Mesenchymal stem cell (in vitro differentiated cells and primary cell): ENCODE results near the gene PUS7.
"Not testable (repeated sequence)": the region's sequence is repeated elsewhere in the genome, so short reads cannot be mapped to it uniquely, and the experiment has no call there.

Experiments
- DNase-seq: peaks from one replicate; pipeline ENCODE4 v3.0.0-alpha.2; 2013
- H2AFZ ChIP-seq: one replicate; pipeline ENCODE4 v1.6.1; 2013; ENCODE audit warnings: low read depth, mild to moderate bottlenecking, control low read depth, inconsistent platforms, low read length, moderate library complexity
- H2AK5ac ChIP-seq: 2 replicates; pipeline ENCODE4 v1.6.1; 2013; ENCODE audit warnings: low read length, moderate library complexity, mild to moderate bottlenecking, inconsistent platforms; ENCODE audit not compliant: severe bottlenecking
- H2BK120ac ChIP-seq: one replicate; pipeline ENCODE4 v1.6.1; 2013; ENCODE audit warnings: low read depth, mild to moderate bottlenecking, inconsistent platforms, low read length, moderate library complexity
- H2BK12ac ChIP-seq, 2 experiments: one replicate each; pipeline ENCODE4 v1.6.1; 2013; ENCODE audit warnings: inconsistent platforms in 2 of 2, low read length in 2 of 2, mild to moderate bottlenecking in 2 of 2, moderate library complexity in 2 of 2, control low read depth in 1 of 2
- H2BK15ac ChIP-seq: one replicate; pipeline ENCODE4 v1.6.1; 2013; ENCODE audit warnings: mild to moderate bottlenecking, low read depth, inconsistent platforms; ENCODE audit not compliant: poor library complexity, severe bottlenecking
- H2BK5ac ChIP-seq: 2 replicates; pipeline ENCODE4 v1.6.1; 2013; ENCODE audit warnings: low read depth, mild to moderate bottlenecking, low read length, control low read depth, inconsistent platforms; ENCODE audit not compliant: poor library complexity, severe bottlenecking
- H3K14ac ChIP-seq, 2 experiments: one replicate each; pipeline ENCODE4 v1.6.1; 2013; ENCODE audit warnings: inconsistent platforms in 2 of 2, low read length in 2 of 2, control low read depth in 1 of 2, mild to moderate bottlenecking in 1 of 2, moderate library complexity in 1 of 2
- H3K18ac ChIP-seq, 2 experiments: one replicate each; pipeline ENCODE4 v1.6.1; 2013; ENCODE audit warnings: inconsistent platforms in 2 of 2, low read length in 2 of 2, control low read depth in 1 of 2, low read depth in 1 of 2, mild to moderate bottlenecking in 1 of 2
- H3K23ac ChIP-seq, 2 experiments: one replicate each; pipeline ENCODE4 v1.6.1; 2013; ENCODE audit warnings: inconsistent platforms in 2 of 2, low read length in 2 of 2, mild to moderate bottlenecking in 2 of 2, moderate library complexity in 2 of 2, control low read depth in 1 of 2
- H3K27ac ChIP-seq: 2 replicates; pipeline ENCODE4 v1.5.1; 2013; ENCODE audit warnings: mild to moderate bottlenecking, moderate library complexity, low read length, control low read depth, inconsistent platforms; ENCODE audit not compliant: poor library complexity, severe bottlenecking
- H3K27me3 ChIP-seq, 2 experiments: 2 replicates each; pipeline versions ENCODE4 v1.6.1 to v1.7.0; 2013; ENCODE audit warnings: low read length in 2 of 2, mild to moderate bottlenecking in 2 of 2, moderate library complexity in 2 of 2, control low read depth in 1 of 2, inconsistent platforms in 1 of 2; ENCODE audit not compliant: control insufficient read depth in 1 of 2, insufficient read depth in 1 of 2
- H3K36me3 ChIP-seq, 2 experiments: 2 replicates each; pipeline versions ENCODE4 v1.6.1 to v1.7.0; 2013; ENCODE audit warnings: low read length in 2 of 2, control low read depth in 1 of 2, inconsistent platforms in 1 of 2, low read depth in 1 of 2, mild to moderate bottlenecking in 1 of 2; ENCODE audit not compliant: insufficient read depth in 2 of 2, control insufficient read depth in 1 of 2
- H3K4ac ChIP-seq, 2 experiments: one replicate each; pipeline ENCODE4 v1.6.1; 2013; ENCODE audit warnings: inconsistent platforms in 2 of 2, low read length in 2 of 2, mild to moderate bottlenecking in 2 of 2, moderate library complexity in 2 of 2, control low read depth in 1 of 2, low read depth in 1 of 2
- H3K4me1 ChIP-seq: 2 replicates; pipeline ENCODE4 v1.6.1; 2013; ENCODE audit warnings: low read depth, low read length, control low read depth; ENCODE audit not compliant: control insufficient read depth, insufficient read depth
- H3K4me2 ChIP-seq: 2 replicates; pipeline ENCODE4 v1.6.1; 2013; ENCODE audit warnings: low read length, mild to moderate bottlenecking, inconsistent platforms; ENCODE audit not compliant: poor library complexity, severe bottlenecking
- H3K4me3 ChIP-seq, 2 experiments: 2 replicates each; pipeline versions ENCODE4 v1.5.1 to v1.7.0; 2013; ENCODE audit warnings: low read length in 2 of 2, mild to moderate bottlenecking in 2 of 2, control low read depth in 1 of 2, low read depth in 1 of 2; ENCODE audit not compliant: insufficient read depth in 1 of 2
- H3K79me1 ChIP-seq: replicated peaks from 2 replicates; pipeline ENCODE4 v1.6.1; 2013; ENCODE audit warnings: mild to moderate bottlenecking, control low read depth, low read length, inconsistent platforms; ENCODE audit not compliant: poor library complexity, severe bottlenecking
- H3K9ac ChIP-seq: 2 replicates; pipeline ENCODE4 v1.7.0; 2013; ENCODE audit warnings: mild to moderate bottlenecking, low read length, moderate library complexity
- H3K9me3 ChIP-seq: 2 replicates; pipeline ENCODE4 v1.7.0; 2013; ENCODE audit warnings: mild to moderate bottlenecking, low read length; ENCODE audit not compliant: control insufficient read depth
- H4K8ac ChIP-seq: one replicate; pipeline ENCODE4 v1.6.1; 2013; ENCODE audit warnings: inconsistent platforms, mild to moderate bottlenecking, low read length, moderate library complexity
- H4K91ac ChIP-seq: one replicate; pipeline ENCODE4 v1.6.1; 2013; ENCODE audit warnings: mild to moderate bottlenecking, low read length, inconsistent platforms
- WGBS: methylation state at CpG from one replicate; pipeline ENCODE4 v1.1.7; 2013; ENCODE audit warnings: mixed read lengths; 5-methylcytosine and 5-hydroxymethylcytosine counted together

PUS7 gene

DNA sequence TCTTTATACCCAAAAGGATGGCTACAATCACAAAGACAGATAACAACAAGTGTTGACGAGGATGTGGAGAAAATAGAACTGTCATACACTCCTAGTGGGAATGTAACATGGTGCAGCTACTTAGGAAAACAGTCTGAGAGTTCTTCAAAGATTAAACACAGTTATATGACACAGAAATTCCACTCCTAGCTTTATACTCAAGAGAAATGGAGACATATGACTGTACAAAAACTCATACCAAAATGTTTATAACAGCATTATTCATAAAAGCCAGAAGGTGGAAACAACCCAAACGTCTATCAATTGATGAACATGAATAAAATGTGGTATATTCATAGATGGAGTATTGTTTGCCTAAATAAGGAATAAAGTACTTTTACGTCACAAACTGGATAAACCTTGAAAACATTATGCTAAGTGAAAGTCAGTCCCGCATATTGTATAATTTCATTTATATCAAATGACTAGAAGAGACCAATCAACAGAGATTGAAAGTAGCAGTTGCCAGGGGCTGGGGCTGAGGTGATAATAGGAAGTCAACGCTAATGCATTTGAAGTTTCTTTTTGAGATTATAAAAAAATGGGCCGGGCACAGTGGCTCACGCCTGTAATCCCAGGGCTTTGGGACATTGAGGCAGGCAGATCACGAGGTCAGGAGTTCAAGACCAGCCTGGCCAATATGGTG, 71.8 kb downstream of the PUS7 start:
- no peak overlapping the region for H4K8ac ChIP-seq
- no peak overlapping the region for H3K4me2 ChIP-seq
- peaks cover 6% of the 10 kb centered on the region for H3K4me1 ChIP-seq
- no peak overlapping the region for H2AK5ac ChIP-seq
- H3K4ac ChIP-seq: no peak overlapping the region
- H3K79me1 ChIP-seq: no peaks in the 10 kb centered on the region
- H3K9me3 ChIP-seq: no peaks in the 10 kb centered on the region
- H3K27ac ChIP-seq: no peak overlapping the region
- no peak overlapping the region for H3K18ac ChIP-seq
- 97% methylated on average over 7 of the region's 8 CpGs for WGBS
- no peak overlapping the region for H3K14ac ChIP-seq
- no peak overlapping the region for H2BK12ac ChIP-seq
- no peak overlapping the region for H4K91ac ChIP-seq
- no peak overlapping the region for H2BK15ac ChIP-seq
- H3K4me3 ChIP-seq: no peak overlapping the region
- H2BK120ac ChIP-seq: no peak overlapping the region
- no peak overlapping the region for H3K9ac ChIP-seq
- H2AFZ ChIP-seq: no peak overlapping the region
- no peak for DNase-seq
- H3K36me3 ChIP-seq: no peaks in the 10 kb centered on the region
- H3K23ac ChIP-seq: no peak overlapping the region
- no peak overlapping the region for H2BK5ac ChIP-seq
- no peaks in the 10 kb centered on the region for H3K27me3 ChIP-seq

DNA sequence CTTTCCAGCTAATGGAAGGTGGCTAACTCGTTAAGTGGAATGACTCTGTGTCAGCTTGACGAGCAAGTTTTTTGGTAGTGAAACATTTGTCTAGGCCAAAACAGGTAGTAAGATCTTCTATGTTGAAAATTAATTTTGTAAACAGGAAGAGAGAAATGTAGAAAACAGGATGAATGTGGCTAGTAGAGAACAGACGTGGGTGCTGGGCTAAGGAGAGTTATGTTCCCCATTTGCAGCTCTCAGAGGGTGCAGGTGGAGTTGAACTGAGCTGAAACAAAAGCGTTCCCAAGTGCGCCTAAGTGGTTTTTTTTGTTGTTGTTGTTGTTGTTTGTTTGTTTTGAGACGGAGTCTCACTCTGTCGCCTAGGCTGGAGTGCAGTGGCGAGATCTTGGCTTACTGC, 73.9 kb downstream of the PUS7 start:
- no peak overlapping the region for H3K23ac ChIP-seq
- no peak overlapping the region for H2AK5ac ChIP-seq
- H2BK15ac ChIP-seq: no peak overlapping the region
- H3K4ac ChIP-seq: no peak overlapping the region
- no peak overlapping the region for H3K9ac ChIP-seq
- peaks cover 2% of the 10 kb centered on the region for H3K4me1 ChIP-seq
- H4K8ac ChIP-seq: no peak overlapping the region
- H2BK12ac ChIP-seq: no peak overlapping the region
- H3K4me2 ChIP-seq: no peak overlapping the region
- H2AFZ ChIP-seq: no peak overlapping the region
- no peak for DNase-seq
- WGBS: 92% methylated on average over 8 of the region's 8 CpGs
- no peak overlapping the region for H3K4me3 ChIP-seq
- no peak overlapping the region for H4K91ac ChIP-seq
- H3K27me3 ChIP-seq: no peaks in the 10 kb centered on the region
- no peaks in the 10 kb centered on the region for H3K9me3 ChIP-seq
- no peaks in the 10 kb centered on the region for H3K36me3 ChIP-seq
- no peak overlapping the region for H2BK5ac ChIP-seq
- no peak overlapping the region for H3K27ac ChIP-seq
- no peak overlapping the region for H3K14ac ChIP-seq
- no peaks in the 10 kb centered on the region for H3K79me1 ChIP-seq
- H3K18ac ChIP-seq: no peak overlapping the region
- H2BK120ac ChIP-seq: no peak overlapping the region

DNA sequence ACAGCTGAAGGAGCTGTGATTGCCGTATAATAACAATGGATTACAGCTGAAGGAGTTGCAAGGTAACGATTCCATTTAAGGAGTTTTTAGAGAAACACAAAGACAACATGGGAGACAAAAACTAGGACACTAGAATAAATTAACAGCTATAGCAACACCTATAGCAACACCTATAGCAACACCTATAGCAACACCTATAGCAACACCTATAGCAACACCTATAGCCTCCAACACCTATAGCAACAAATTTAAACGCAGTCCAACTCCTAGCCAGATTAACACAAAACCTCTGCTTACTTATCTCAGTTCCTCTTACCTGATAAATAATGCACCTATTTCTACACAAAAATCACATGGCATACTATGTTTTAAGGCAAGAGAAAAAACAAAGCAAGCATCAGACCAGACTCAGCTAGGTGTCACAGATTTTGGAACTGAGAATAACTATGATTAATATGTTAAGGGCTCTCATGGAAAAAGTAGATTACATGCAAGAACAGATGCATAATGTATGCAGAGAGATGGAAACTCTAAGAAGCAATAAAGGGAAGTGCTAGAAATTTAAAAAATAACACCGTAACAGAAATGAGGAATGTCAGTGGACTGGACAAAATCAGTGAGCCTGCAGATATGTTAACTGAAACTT, 77.6 kb downstream of the PUS7 start:
- WGBS: 90% methylated on average over 3 of the region's 4 CpGs
- H2BK12ac ChIP-seq: no peak overlapping the region

DNA sequence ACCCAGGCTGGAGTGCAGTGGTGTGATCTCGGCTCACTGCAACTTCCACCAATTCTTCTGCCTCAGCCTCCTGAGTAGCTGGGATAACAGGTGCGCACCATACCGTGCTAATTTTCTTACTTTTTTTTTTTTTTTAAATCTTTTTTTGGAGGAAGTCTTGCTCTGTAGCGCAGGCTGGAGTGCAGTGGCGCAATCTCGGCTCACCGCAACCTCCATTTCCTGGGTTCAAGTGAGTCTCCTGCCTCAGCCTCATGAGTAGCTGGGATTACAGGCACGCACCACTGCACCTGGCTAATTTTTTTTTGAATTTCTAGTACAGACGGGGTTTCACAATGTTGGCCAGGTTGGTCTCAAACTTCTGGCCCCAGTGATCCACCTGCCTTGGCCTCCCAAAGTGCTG, 79.9 kb downstream of the PUS7 start:
- not testable (repeated sequence) for H3K27ac ChIP-seq, H4K8ac ChIP-seq, H2BK15ac ChIP-seq, H3K27me3 ChIP-seq, H3K23ac ChIP-seq, H3K79me1 ChIP-seq, H3K4ac ChIP-seq, H3K4me3 ChIP-seq, H3K18ac ChIP-seq, H3K9ac ChIP-seq, H3K9me3 ChIP-seq, H3K14ac ChIP-seq, H2BK12ac ChIP-seq, H4K91ac ChIP-seq, H2AK5ac ChIP-seq, H3K4me2 ChIP-seq, H3K36me3 ChIP-seq, DNase-seq, H2BK120ac ChIP-seq, H2AFZ ChIP-seq, H2BK5ac ChIP-seq
- WGBS: 98% methylated on average over 9 of the region's 9 CpGs
- H3K4me1 ChIP-seq: peaks cover 10% of the 10 kb centered on the region

More for the DNA sequence above, 77.6 kb downstream of the PUS7 start:
- Histone ChIP-seq H3K27ac (no peak overlapping the region), H3K9ac (no peak overlapping the region), H3K27me3 (no peaks in the 10 kb centered on the region), H3K9me3 (no peaks in the 10 kb centered on the region), H3K14ac (no peak overlapping the region), H3K4me1 (peaks cover 2% of the 10 kb centered on the region), H3K36me3 (no peaks in the 10 kb centered on the region), H2AFZ (no peak overlapping the region), H4K8ac (no peak overlapping the region), H3K4me3 (no peak overlapping the region), H2AK5ac (no peak overlapping the region), H3K23ac (no peak overlapping the region), H3K4me2 (no peak overlapping the region), H3K4ac (no peak overlapping the region), H4K91ac (no peak overlapping the region), H2BK120ac (no peak overlapping the region), H3K18ac (no peak overlapping the region), H3K79me1 (no peaks in the 10 kb centered on the region), H2BK5ac (no peak overlapping the region), H2BK15ac (no peak overlapping the region)
- no peak for DNase-seq
